H1 (cell line): ENCODE results near the gene CSF2RB. TPM values are rescaled to one million over a fixed set of nuclear protein-coding genes. Genes with fewer than 3 reads are reported as not detected.

ENCODE experiments used
- FOSL1 ChIP-seq: IDR thresholded peaks from 2 replicates; pipeline ENCODE4 v1.6.1; 2011; ENCODE audit warnings: mild to moderate bottlenecking, low read depth, low read length, moderate library complexity; ENCODE audit not compliant: insufficient read depth
- HDAC2 ChIP-seq, 2 experiments: fragments of 300-600 bp in 1 of 2; sonication (generic) in 1 of 2; IDR thresholded peaks; 2 replicates each; pipeline ENCODE4 v1.6.1; 2011 to 2012; ENCODE audit warnings: low read depth in 2 of 2, low read length in 2 of 2, mild to moderate bottlenecking in 2 of 2, moderate library complexity in 2 of 2, borderline replicate concordance in 1 of 2, inconsistent platforms in 1 of 2
- RBBP5 ChIP-seq: IDR thresholded peaks from 2 replicates; pipeline ENCODE4 v1.7.1; 2012; ENCODE audit warnings: low read depth, mild to moderate bottlenecking, inconsistent platforms, low read length, moderate library complexity, borderline replicate concordance
- SP2 ChIP-seq: IDR thresholded peaks from 2 replicates; pipeline ENCODE4 v1.6.1; 2012; ENCODE audit warnings: mild to moderate bottlenecking, low read length, inconsistent platforms
- polyA plus RNA-seq, 7 experiments: library from polyadenylated mRNA; depleted of rRNA in 3 of 7; stranded (reverse) in 5 of 7; unstranded in 2 of 7; fragments of >200 nt in 5 of 7; fragments of 200-250 nt in 2 of 7; gene quantifications; 1 replicate in 5 of 7; 2 replicates in 1 of 7; 4 replicates in 1 of 7; pipeline versions ENCODE4 v1.2.1 to v1.2.3, GENCODE V29; 2011 to 2013; ENCODE audit warnings: missing spikeins in 2 of 7, mixed read lengths in 2 of 7
- total RNA-seq: library from RNA; stranded (reverse); fragmentation: NEBNext Ultra II Directional; extraction: Animal tissue kit (Norgen Biotek cat#: 25700); gene quantifications from 2 replicates; pipeline ENCODE4 v1.2.1, GENCODE V29; 2021

CSF2RB gene
- total and polyA plus RNA-seq, 2 of the 8 experiments (the other 6 are each of a cell fraction or from before 2014, with no cell fraction given) = not detected

DNA sequence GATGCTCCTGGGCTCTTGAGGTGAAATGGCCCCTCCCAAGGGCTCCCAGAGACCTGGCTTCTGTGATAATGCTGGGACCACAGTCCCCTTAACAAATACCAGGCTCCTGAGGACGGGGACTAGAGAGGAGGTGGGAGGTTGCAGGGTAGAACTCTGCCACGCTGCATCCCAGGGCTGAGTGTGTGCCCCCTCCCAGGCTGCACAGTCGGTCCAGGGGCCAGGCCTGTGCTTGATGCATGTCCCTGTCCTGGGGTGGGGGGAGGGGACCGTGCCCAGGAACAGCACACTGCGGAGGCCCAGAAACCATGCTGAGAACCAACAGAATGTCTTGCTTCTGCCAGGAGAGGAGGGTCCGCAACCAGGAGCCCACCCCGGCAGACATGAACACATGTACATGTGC is 9.3 kb downstream of the CSF2RB start (continued):
- TF ChIP-seq SP2 (no peak), FOSL1 (no peak), RBBP5 (no peak), HDAC2 (IDR thresholded peaks at IDR 0.05; ENCODE audit: borderline replicate concordance in 1 of 2, low read depth in 2 of 2, low read length in 2 of 2) (no peak)
